KOPT-K1 (cell line): ENCODE data around the gene ZBP1.

Experiments used
- H3K27ac ChIP-seq: fragments of 200-600 bp; sonication (generic); 2 replicates; pipeline ENCODE4 v1.5.1; 2016; ENCODE audit warnings: antibody characterized with exemption, mild to moderate bottlenecking, low read depth, low read length; ENCODE audit not compliant: poor library complexity, severe bottlenecking
- H3K36me3 ChIP-seq: fragments of 200-600 bp; sonication (generic); 2 replicates; pipeline ENCODE4 v1.5.1; 2017; ENCODE audit warnings: antibody characterized with exemption, mild to moderate bottlenecking, low read length, moderate library complexity; ENCODE audit not compliant: insufficient read depth
- H3K9me3 ChIP-seq: fragments of 200-600 bp; sonication (generic); 2 replicates; pipeline ENCODE4 v1.5.1; 2017; ENCODE audit warnings: antibody characterized with exemption, low read length, mild to moderate bottlenecking; ENCODE audit not compliant: insufficient read depth, poor library complexity, severe bottlenecking

The ZBP1 gene

DNA sequence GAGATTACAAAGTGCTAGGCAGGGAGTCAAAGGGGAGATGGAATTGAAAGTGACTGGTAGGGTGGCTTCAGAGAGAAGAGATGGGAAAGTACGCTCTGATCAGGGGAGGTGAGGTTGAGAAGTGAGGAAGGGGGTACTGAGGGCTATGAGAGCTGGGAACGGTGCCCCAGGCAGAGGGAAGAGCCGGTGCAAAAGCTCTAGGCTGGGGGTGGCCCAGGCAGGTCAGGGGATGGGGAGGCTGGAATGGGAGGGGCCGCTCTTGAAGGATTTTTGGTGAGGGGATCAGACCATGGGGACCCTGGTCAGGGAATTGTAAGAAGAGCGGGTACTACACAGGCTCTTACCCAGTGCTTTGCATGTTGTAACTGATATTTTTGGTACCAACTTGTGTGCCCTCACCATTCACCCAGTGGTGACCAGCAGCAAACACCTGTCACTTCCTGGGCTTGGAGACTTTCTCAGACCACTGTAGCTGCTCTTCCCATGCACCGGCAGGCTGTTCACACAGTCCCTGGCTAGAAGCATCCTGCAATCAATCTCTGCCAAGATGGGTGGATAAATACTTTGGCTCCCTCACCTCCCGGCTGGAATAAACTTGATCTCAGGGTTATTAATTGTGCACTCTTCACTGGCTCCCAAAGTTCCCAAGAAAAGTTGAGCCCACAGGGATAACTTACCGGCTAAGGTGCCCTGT is 35.3 kb downstream of the ZBP1 start:
- H3K9me3 ChIP-seq = peaks cover 12% of the 10 kb centered on the region
- H3K27ac ChIP-seq = no peak overlapping the region
- no peaks in the 10 kb centered on the region for H3K36me3 ChIP-seq

DNA sequence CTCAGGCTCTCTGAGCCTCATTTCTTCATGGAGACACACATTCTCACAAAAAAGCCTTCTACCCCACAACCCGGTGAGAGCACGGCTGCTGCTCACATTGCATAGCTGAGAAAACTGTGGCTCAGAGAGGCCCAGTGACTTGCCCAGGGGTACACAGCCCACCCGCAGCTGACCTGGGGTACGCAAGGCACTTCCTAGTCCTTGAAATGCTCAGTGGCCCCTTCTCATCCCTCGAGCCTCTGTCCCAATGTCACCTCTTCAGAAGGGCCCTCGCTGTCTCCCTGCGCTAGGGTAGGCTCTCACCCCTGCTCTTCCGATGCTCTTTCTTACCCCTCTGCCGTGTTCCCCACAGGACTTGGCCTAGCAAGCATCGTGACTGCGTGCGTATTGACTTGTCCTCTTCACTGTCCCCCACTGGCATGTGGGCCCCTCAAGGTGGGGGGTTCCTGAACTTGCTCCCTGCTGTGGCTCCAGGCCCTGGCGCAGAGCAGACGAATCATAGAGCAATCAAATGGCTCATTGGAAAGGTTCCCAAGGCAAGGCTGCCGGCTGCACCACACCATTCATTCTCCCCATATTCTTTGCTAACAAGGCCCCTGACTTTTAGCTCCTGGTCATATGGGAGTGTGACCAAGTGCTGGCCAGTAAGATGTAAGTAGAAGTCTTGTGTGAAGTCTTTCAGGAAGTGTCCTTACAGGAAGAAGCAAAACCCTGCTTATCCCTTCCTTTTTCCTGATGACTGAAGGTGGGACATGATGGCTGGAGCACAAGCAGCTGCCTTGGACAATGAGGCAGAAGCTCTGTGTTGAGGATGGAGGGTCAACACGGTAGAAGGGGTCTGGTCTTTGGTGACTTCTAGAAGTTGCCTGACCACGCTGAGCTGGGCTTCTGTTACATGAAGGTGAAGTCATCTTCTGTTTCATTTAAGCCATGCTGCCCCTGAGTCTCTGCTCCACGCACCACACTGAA is 36.7 kb downstream of the ZBP1 start:
- Histone ChIP-seq H3K9me3 (peaks cover 12% of the 10 kb centered on the region), H3K36me3 (no peaks in the 10 kb centered on the region), H3K27ac (no peak overlapping the region)

DNA sequence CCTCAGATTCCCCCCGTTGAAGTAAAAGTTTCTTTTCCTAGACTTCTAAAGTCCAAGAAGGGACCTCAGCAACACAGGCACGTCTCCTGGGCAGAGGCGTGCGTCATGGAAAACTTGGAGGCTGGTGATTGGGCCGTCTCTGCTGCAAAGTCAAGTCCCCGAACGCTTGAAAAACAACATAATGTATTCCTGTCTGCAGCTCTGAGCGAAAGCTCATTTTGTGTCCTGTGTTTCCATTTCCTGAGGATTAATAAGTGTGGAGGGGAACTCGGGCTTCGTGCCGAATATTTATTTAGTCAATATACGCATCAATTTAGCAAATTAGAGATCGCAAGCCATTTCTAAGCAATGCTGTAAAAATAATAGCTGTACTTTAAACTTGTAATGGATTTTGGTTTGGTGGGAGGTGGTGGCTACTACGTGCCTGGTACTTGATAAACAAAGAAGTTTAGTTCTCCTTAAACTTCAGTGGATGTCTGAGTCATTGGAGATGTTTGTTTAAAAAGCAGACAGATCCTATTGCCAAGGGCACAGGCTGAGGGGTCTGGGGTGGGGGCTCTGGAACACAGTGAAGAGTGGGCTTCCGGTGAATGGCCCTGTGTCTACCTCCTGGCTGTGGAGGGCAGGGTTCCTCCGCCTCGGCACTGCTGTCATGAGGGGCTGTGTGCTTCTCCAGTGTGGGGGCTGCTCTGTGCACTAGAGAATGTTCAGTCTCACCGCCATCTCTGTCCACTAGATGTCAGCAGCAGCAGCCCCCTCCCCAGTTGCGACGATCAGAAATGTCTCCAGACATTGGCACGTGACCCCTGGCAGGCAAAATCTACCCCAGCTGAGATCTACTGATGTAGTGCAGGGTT is 37.6 kb downstream of the ZBP1 start:
- no peaks in the 10 kb centered on the region for H3K36me3 ChIP-seq
- no peak overlapping the region for H3K27ac ChIP-seq
- H3K9me3 ChIP-seq = peaks cover 7% of the 10 kb centered on the region

DNA sequence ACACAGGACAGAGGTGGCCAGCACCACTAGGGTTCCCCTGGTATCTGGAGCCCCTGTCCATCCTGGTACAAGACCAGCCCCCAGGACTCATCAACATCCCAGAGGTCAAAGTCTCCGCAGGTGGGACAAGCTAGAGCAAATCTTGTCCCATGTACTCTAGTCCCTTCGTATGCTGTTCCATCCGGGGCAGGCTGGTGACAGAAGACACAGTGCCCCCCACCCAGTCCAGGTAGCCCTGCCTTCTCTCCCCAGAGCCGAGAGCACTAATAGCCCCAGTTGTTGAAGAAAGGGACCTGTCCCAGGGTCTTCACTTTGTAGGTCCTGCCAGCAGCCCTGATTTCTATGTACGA is 38.2 kb downstream of the ZBP1 start:
- Histone ChIP-seq H3K27ac (no peak overlapping the region), H3K9me3 (peaks cover under 1% of the 10 kb centered on the region), H3K36me3 (no peaks in the 10 kb centered on the region)

DNA sequence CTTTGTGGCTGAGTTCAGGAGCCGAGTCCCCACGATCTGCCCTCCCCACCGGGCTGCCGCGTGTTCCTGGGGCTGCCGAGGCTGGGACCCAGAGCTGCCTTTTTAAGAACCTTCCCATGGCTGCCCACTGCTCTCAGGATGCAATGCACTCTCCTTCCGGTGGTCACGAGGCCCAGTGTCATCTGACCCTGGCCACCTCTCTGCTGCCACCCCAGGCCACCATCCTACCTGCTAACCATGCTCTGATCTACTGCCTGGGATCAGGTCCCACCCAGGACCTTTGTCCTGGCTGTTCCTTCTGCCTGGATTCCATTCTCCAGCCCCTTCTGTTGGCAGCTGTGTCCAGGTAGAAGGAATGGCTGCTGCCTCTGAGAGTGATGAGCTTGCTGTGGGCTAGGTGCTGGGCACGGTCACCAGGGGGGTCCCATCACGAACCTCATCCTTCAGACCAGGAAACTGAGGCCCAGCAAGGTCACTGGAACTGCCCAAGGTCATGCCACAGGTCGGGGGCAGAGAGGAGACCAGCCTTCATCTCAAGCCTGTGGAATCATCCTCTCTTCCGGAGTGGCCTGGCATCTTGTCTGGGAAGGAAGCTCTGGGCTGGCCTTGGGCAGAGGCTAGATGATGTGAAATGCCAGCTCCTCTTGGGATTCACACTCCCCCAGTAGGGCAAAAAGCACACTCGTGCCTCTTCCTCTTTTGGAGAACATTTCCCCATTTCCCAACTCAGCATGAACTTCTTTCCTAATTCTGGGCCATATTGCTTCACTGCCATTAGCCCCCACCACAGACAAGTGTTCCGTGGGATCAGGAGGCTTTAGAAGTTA is 38.8 kb downstream of the ZBP1 start:
- Histone ChIP-seq H3K27ac (no peak overlapping the region), H3K9me3 (no peaks in the 10 kb centered on the region), H3K36me3 (no peaks in the 10 kb centered on the region)

DNA sequence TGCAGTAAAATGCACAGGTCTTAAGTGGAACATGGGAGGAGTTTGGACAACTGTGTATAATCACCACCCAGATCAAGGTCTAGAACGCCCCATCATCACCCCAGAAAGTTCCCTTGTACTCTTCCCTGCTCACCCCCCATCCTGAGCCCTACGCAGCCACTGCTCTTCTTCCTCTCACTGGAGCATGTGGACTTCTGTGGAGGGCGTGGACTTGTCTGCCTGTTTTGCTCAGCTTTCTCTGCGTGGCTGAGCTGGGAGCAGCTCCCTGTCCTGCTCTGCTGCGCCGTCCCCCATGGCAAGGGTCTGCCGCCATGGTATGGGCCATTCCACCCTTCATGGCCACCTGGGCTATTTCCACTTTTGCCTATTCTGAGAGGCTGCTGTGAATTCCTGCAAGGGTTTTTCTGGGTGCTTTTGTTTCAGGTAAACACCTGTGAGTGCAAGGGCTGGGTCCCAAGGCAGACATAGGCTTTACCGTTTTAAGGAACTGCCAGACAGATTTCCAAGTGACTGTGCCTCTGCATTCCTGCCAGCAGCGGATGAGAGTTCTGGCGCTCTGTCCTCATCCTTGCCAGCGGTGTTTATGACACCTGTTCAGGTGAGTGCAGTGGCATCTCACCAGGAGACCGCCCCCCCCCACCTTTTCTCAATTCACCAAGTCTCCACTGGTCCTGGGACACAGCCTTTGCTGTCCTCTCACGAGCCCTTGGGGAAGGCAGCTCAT is 39.6 kb downstream of the ZBP1 start:
- Histone ChIP-seq H3K9me3 (no peaks in the 10 kb centered on the region), H3K36me3 (no peaks in the 10 kb centered on the region), H3K27ac (no peak overlapping the region)

DNA sequence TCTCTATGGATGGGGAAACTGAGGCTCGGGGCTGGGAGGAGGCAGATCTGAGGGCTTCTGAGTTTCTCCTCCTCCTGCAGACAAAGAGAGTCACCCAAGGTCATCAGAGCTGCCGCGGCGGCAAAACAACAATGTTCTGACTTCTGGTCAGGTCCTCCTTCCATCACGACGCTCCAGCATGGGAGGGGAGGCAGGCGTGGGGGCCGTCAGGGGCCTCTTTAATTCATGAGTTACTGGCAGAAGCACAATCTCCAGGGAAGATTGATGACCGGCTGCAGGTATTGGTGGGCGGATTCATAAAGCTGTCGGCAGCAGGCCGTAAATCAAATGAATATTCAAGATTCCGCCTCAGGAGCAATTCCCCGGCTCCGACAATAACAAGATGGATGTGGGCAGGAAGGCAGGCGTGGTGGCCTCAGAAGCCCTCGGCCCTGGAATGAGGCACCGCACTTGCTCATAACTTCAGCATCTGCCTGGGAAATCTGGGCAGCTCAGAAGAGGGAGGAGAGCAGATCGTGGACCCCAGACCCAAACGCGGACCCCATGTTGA is 40.3 kb downstream of the ZBP1 start:
- Histone ChIP-seq H3K36me3 (no peaks in the 10 kb centered on the region), H3K27ac (no peak overlapping the region), H3K9me3 (no peaks in the 10 kb centered on the region)

DNA sequence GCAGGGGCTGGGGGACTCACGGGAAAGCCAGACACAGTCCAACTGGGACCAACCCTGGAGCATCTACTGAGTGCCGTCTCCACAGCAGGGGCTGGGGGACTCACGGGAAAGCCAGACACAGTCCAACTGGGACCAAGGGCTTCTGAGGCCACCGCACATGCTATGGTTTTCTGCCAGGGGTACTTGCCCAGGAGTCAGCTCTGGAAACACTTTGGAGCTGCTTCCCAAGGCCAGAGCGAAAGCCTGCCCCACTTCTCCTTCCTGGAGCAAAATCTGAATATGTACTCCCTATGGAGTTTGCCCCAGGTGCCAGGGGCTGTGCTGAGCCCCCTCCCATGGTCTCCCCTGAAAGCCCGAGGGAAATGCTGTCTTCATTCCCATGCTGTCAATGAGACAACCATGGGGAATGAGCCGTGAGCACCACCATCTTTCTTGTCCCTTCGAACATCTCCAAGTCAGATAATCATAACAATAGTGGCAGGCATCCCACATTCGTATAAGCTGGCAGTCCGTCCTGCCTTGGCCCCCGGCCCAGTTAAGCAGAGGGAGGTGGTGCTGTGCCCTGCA is 40.8 kb downstream of the ZBP1 start:
- H3K36me3 ChIP-seq = no peaks in the 10 kb centered on the region
- H3K9me3 ChIP-seq = no peaks in the 10 kb centered on the region
- H3K27ac ChIP-seq = no peak overlapping the region

DNA sequence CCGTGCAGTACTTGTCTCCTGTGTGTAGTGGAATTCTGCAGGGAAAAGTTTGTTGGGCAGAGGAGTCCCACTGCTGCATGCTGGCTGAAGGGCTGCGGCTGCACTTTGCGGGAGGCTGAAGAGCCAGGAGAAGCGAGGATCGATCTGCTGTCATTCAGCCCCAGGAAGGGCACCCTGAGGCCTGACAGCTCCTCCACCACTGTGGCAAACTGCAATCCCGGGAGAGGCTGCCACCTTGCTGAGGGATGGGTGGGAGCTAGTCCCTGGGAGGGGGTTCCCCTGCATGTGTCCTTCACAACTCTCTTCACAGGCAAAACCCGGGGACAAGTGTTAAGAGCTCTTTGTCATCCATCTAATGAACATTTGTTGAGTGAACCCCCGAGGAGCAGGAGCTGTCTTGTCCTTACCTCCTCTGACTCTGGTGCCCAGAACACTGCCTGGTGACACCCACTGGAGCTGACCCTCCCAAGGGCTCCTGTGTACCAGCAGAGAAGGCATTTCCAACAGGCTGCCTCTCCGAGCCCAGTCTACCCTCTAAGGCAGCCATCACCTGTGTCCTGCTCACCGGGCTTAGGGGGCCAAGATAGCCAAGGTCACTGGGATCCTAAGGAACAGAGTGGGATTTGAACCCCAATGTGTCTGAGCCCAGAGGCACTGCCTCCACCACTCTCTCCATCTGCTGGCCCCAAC is 41.6 kb downstream of the ZBP1 start:
- H3K27ac ChIP-seq = no peak overlapping the region
- no peaks in the 10 kb centered on the region for H3K36me3 ChIP-seq
- H3K9me3 ChIP-seq = no peaks in the 10 kb centered on the region

DNA sequence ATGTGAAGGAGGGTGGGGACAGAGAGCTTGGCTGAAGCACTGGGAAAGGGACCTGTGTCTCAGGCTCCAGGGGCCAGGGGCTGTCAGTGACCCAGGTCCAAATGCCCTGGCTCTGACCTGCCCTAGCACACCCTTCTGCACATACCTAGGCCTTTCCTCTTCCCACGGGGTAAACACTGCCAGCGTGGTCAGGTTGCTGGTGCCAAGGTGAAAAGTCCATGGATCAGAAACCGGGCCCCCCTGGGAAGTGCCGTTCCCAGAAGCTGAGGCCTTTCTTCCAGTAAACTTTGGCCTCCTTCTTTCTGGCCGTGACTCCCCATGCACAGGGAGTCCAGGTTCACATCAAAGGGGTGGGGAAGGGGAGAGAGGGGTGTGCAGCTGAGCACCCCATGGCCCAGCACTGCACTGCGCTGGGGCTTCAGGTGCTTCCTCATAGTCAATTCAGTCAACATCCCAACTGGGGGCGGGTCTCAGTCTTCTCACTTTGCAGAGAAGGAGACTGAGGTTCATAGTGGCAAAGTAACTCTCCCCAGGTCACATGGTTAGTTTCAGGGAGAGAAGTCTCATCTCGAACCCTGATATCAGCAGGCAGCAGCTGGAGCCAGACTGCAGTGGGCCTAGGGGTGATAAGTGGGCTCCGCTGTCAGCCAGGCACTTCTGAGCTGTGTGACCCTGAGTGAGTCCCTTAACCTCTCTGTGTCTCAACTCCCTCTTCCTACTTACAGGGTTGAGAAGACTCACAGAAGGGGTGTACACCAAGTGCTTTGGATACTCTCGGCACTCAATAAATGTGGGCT is 42.3 kb downstream of the ZBP1 start:
- Histone ChIP-seq H3K36me3 (no peaks in the 10 kb centered on the region), H3K27ac (no peak overlapping the region), H3K9me3 (no peaks in the 10 kb centered on the region)

DNA sequence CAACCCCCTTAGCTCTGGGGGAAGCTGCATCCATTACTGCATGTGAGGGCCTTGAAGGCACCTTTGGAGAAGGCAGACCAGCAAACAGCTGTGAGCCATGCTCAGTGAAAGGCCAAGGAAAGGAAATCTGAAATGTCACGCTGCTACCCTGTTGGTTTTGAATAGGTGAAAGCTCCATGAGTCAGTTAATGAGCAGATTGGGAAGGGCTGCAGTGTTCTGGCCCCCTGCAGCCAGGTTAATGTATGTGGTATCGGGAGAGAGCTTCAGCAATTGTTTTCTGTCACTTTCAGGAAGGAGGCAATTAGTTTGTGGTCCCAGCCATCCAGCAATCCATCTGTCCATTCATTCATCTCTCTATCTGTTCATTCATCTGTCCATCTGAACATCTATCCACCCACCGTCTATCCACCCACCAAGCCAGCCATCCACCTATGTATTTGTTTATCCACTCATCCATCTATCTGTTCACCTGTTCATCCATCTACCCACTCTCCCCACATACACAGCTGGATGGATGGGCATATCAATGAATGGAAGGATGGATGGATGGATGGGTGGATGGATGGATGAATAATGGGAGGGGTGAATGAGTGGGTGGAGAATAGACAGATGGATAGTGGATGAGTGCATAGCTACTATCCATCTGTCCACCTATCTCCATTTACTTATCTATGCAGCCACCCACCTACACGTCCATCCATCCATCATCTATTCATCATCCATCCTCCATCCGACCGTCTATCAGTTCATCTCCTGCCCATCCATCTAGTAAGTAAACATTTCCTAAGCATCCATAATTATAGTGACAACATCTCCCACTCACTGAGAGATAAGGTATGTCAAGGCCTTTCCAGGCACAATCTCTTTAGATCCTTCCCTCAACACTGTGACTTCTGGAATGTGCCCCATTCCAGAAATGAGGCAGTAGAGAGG is 43.3 kb downstream of the ZBP1 start:
- Histone ChIP-seq H3K27ac (no peak overlapping the region), H3K36me3 (no peaks in the 10 kb centered on the region)

DNA sequence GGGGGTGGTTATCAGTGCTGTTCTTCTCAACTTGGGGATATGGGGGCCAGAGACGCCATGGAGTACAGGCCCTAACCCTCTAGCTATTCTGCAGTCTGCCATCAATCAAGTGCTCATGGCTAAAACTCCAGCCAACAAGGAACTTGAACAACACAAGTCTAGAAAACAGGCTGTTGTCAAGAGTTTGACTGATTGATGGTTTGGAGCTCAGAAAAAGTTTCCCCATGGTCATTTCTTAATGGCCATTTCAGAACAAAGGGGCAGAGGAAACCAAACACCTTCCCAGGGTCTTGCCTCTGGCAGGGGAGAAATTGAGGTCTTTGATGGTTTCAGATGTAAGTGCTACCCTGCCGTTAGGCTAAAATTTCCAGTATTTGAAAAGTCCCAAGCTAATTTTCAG is 44.2 kb downstream of the ZBP1 start:
- Histone ChIP-seq H3K27ac (no peak overlapping the region), H3K9me3 (no peaks in the 10 kb centered on the region), H3K36me3 (no peaks in the 10 kb centered on the region)

More for the DNA sequence above, 43.3 kb downstream of the ZBP1 start:
- H3K9me3 ChIP-seq = no peaks in the 10 kb centered on the region
